Measurements from ENCODE around the gene TMPRSS3.

The TMPRSS3 gene

DNA sequence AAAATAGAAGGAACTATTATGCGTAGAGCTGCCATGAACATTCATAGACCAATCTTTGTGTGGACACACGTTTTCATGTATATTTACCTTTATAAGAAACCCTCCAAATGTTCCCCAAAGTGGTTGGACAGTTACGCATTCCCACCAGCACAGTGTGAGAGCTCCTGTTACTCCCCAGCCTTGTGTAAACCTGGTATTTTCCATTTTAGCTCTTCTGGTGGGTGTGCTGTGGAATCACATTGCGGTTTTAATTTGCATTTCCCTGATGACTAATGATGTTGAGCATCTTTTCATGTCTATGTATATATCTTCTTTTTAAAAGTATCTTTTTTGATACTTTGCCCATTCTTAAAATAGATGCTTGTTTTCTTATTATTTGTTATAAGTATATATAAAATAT lies 4.7 kb upstream of the TMPRSS3 start:
- TF ChIP-seq, protein P1, sequence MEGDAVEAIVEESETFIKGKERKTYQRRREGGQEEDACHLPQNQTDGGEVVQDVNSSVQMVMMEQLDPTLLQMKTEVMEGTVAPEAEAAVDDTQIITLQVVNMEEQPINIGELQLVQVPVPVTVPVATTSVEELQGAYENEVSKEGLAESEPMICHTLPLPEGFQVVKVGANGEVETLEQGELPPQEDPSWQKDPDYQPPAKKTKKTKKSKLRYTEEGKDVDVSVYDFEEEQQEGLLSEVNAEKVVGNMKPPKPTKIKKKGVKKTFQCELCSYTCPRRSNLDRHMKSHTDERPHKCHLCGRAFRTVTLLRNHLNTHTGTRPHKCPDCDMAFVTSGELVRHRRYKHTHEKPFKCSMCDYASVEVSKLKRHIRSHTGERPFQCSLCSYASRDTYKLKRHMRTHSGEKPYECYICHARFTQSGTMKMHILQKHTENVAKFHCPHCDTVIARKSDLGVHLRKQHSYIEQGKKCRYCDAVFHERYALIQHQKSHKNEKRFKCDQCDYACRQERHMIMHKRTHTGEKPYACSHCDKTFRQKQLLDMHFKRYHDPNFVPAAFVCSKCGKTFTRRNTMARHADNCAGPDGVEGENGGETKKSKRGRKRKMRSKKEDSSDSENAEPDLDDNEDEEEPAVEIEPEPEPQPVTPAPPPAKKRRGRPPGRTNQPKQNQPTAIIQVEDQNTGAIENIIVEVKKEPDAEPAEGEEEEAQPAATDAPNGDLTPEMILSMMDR (IDR thresholded peaks at IDR 0.05; ENCODE audit: borderline replicate concordance, control extremely low read depth, extremely low read depth, insufficient read depth, missing control alignments): no peak
- DNase-seq (ENCODE audit: low spot score): no peak
- in situ Hi-C loops (cut with MboI; ENCODE audit: low sequenced_read_pairs, unreplicated experiment): no loop called here

DNA sequence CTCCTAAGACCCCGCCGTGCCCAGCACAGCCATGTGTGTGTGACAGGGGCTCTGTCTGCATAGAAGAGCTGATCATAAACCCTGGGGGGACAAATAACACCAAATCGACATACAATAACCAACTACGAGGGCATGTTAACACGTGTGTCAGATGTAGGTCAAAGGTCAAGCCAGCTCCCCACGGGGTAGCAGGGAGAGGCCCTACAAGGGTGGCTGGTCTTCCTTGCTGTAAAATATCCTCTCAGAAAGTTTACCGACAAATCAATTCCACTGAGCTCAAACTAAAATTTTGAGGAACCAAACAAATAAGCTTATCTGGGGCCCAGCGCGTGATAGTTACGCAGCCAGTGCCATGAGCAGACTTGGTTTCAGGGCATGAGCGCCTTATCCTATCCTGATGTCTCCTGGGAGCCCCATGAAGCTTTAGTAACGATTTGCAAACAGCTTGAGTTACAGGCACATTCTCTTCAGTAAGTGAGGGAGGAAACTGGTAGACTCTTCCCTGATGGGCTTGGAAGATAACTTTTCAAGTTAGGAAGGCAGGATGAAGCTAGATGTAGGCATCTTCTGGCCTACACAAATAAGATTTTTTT lies 2.7 kb upstream of the TMPRSS3 start:
- TF ChIP-seq, protein P1 (IDR thresholded peaks at IDR 0.05; ENCODE audit: borderline replicate concordance, control extremely low read depth, extremely low read depth, insufficient read depth, missing control alignments): no peak
- in situ Hi-C loops (cut with MboI; ENCODE audit: low sequenced_read_pairs, unreplicated experiment): no loop called here
- no peak for DNase-seq (ENCODE audit: low spot score)

DNA sequence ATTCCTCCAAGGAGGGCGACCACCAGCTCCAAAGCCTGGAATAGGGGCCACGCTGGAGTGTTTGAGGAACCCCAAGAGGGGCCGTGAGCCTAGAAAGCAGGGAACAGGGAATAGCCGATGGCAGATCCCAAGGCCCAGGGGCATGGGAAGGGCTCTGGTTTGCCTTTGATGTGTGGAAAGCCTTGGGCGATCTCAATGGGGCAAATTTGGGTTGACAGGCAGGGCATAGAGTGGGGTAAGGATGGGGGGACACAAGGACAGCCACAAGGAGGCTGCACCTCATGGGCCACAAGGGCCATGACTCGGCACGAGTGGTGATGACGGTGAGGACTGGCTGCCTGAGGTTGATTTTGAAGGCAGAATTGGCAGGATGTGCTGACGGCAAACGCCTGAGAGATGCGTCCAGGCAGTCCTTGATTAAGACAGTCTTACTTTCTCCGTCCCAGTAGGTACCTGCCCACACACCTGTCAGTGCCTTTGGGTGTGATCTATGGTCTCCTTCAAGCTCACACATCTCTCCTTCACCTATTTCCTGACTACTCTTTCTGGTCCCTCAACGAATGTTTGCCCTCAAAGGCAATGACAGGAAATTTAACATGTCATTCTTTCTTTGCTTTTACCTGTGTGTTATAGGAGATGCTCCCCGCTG lies 2.0 kb upstream of the TMPRSS3 start:
- DNase-seq (ENCODE audit: low spot score): no peak
- TF ChIP-seq, protein P1 (IDR thresholded peaks at IDR 0.05; ENCODE audit: borderline replicate concordance, control extremely low read depth, extremely low read depth, insufficient read depth, missing control alignments): no peak
- in situ Hi-C loops (cut with MboI; ENCODE audit: low sequenced_read_pairs, unreplicated experiment): no loop called here

DNA sequence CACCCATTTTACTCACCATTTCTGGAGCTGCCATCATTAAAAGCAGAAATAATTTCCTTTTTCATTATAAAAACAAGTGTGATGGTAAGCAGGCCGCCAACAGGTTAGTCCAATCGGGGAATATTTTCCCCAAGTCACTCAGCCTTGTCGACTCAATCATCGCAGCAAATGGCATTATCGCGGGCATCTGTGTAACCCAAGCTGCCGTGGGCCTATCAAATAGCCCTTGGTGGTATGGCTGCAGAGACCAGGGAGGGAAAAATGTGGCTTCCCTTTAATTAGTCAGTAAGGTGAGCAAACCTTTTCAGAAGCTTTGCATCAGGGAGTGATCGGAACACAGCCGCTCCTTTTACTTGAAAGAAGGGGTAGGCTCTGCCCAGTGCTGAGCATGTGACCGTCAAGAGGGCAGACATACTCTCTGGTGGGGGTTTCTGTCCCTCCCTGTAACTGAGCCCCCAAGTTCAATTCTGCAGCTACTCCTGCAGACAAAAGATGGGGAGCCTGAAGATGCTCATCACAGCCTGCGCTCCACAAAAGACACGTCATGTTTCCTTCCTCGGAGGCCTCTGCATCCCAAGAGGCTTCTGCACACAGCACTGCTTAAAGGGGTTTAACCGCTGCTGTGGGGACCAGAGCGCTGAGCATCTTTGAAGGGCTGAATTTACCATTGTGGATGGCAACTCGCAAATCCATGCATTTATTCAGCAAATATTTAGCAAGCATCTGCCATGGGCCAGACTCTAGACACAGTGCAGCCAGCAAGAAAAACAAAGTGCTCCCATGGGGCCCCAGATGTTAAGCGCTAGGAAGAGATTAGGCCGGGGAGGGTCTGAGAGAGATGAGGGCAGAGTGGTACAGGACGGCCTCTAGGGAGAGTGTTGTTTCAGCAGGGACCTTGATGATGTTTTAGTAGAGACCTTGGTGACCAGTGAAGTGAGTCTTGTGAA lies 1.2 kb upstream of the TMPRSS3 start:
- DNase-seq (ENCODE audit: low spot score): no peak
- in situ Hi-C loops (cut with MboI; ENCODE audit: low sequenced_read_pairs, unreplicated experiment): no loop called here
- TF ChIP-seq, protein P1 (IDR thresholded peaks at IDR 0.05; ENCODE audit: borderline replicate concordance, control extremely low read depth, extremely low read depth, insufficient read depth, missing control alignments): no peak

DNA sequence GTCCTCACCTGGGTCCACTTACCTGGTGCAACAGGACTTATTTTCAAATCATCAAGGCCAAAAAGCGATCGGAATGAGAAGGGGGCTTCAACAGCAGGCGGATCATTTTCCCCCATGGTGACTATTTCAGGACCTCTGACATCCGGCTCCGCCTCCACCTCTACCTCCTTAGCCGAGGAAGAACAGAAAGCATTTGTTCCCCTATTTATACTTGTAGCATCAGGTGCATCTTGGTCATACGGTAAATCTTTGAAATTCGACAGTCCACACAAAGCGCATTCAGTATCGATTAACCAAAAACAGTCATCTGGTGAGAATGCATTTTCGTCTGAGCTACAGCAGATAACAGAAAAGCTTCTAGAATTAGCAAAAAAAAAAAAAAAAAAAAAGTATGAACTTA lies 550 bp downstream of the TMPRSS3 start:
- in situ Hi-C loops (cut with MboI; ENCODE audit: low sequenced_read_pairs, unreplicated experiment): no loop called here

DNA sequence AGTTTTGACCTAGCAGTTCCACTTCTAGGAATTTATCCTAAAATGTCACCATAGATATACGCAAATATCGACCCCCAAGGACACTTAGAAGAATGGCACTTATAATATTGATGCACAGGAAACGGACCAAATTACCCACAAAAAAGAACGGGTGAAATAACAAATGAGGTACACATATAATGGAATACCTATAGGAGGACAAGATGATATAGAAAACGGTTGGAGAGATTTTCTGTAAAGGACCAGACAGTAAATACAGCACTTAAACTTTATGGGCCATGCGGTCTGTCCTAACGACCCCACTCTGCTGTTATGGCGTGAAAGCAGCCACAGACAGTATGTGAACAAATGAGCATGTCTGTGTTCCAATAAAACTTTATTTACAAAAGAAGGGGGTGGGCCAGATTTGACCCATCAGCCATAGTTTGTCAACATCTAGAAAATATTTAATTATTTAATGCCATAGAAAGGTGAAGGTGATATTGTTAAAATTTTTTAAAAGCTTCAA lies 2.4 kb downstream of the TMPRSS3 start:
- TF ChIP-seq, protein P1 (IDR thresholded peaks at IDR 0.05; ENCODE audit: borderline replicate concordance, control extremely low read depth, extremely low read depth, insufficient read depth, missing control alignments): no peak
- DNase-seq (ENCODE audit: low spot score): no peak
- in situ Hi-C loops (cut with MboI; ENCODE audit: low sequenced_read_pairs, unreplicated experiment): no loop called here

More for the DNA sequence above, 550 bp downstream of the TMPRSS3 start:
- TF ChIP-seq, protein P1 (IDR thresholded peaks at IDR 0.05; ENCODE audit: borderline replicate concordance, control extremely low read depth, extremely low read depth, insufficient read depth, missing control alignments): no peak
- no peak for DNase-seq (ENCODE audit: low spot score)
